Fibroblast of villous mesenchyme (primary cell): ENCODE measurements around the gene RBM6. TPM values are rescaled to one million over a fixed set of nuclear protein-coding genes. Genes with fewer than 3 reads are reported as not detected.
A peak's percentile ranks its signal among the peaks of the same experiment; 100 is the strongest.

Experiments used
- DNase-seq: peaks from one replicate; pipeline ENCODE4 v3.0.0-alpha.2; 2010; ENCODE audit warnings: low read depth
- H3K4me3 ChIP-seq: 2 replicates; pipeline ENCODE4 v1.5.1; 2011; ENCODE audit warnings: low read depth, mild to moderate bottlenecking, low read length
- CTCF ChIP-seq: IDR thresholded peaks from 2 replicates; pipeline ENCODE4 v1.5.1; 2012; ENCODE audit warnings: low read depth, mild to moderate bottlenecking, low read length; ENCODE audit not compliant: insufficient read depth
- total RNA-seq: library from RNA; depleted of rRNA; stranded (reverse); fragments of >200 nt; gene quantifications from 2 replicates; pipeline ENCODE4 v1.2.3, GENCODE V29; 2012

The RBM6 gene
- total RNA-seq, 1 donor: 61.7 TPM

GRCh38 chr3:49924683-49925082, 15.3 kb upstream of the RBM6 start:
- H3K4me3 ChIP-seq: no peak overlapping the region
- TF ChIP-seq CTCF: no peak
- peak; percentile 34 for DNase-seq

GRCh38 chr3:49925485-49925884, 14.5 kb upstream of the RBM6 start:
- TF ChIP-seq CTCF: no peak
- H3K4me3 ChIP-seq: no peak overlapping the region
- DNase-seq: no peak

GRCh38 chr3:49926117-49926728, 13.7 kb upstream of the RBM6 start:
- no peak for TF ChIP-seq CTCF
- DNase-seq: no peak
- H3K4me3 ChIP-seq: no peak overlapping the region

GRCh38 chr3:49927798-49928197, 12.2 kb upstream of the RBM6 start:
- DNase-seq: no peak
- TF ChIP-seq CTCF: no peak
- H3K4me3 ChIP-seq: no peak overlapping the region

GRCh38 chr3:49928481-49929017, 11.4 kb upstream of the RBM6 start:
- TF ChIP-seq CTCF: no peak
- DNase-seq: no peak
- H3K4me3 ChIP-seq: no peak overlapping the region

- TF ChIP-seq CTCF: peak; percentile 18
- DNase-seq: peak; percentile 95
- H3K4me3 ChIP-seq: peak within 1 kb of the TSS; percentile 92
Measured at GRCh38 chr3:49929291-49930167, 10.4 kb upstream of the RBM6 start, which contains the start of gene MON1A. Gene MON1A (minus strand): TSS chr3:49929811. CDS start chr3:49913346, 16,465 bp downstream.
